ENCODE measurements around the gene SPSB4.

SPSB4 gene

DNA sequence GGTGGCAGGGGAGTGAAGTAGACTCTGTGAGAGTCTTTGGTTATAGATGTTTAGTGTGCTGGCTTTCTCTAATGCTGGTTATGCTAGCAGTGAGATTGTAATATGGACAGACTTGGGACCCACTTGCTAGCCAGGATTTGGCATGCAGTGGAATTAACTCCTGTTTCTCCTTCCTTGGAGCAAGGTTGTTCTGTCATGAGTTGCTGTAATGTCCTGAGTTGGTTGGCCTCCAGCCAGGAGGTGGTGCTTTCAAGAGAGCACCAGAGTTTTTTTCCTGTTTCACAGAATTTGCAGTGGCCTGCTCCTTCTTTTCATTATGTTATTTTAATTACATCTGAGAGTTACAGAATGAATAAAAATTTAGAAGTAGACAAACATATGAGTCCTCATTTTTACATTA lies 92.4 kb downstream of the SPSB4 start:
- Histone ChIP-seq H3K4me1 (ENCODE audit: low read length) (no peaks in the 10 kb centered on the region), H2AFZ (ENCODE audit: low read length) (no peak overlapping the region), H3F3A (ENCODE audit: insufficient read depth, low read length) (no peaks in the 10 kb centered on the region), H3K36me3 (replicated peaks; ENCODE audit: insufficient read depth, low read length) (no peaks in the 10 kb centered on the region), H3K9ac (ENCODE audit: low read length) (no peak overlapping the region), H4K20me1 (ENCODE audit: insufficient read depth, low read length) (no peaks in the 10 kb centered on the region), H3K9me3 (replicated peaks; ENCODE audit: insufficient read depth, low read length) (no peaks in the 10 kb centered on the region), H3K27me3 (replicated peaks; ENCODE audit: insufficient read depth, low read length) (no peaks in the 10 kb centered on the region), H3K4me3 (ENCODE audit: low read length) (no peak overlapping the region), H3K9me2 (replicated peaks; ENCODE audit: insufficient read depth, low read length) (no peaks in the 10 kb centered on the region), H3K4me2 (ENCODE audit: low read depth, low read length) (no peak overlapping the region), H3K79me2 (ENCODE audit: low read length) (no peaks in the 10 kb centered on the region), H3K27ac (ENCODE audit: low read length) (no peak overlapping the region)
- DNase-seq: no peak
- TF ChIP-seq EZH2phosphoT487 (IDR thresholded peaks at IDR 0.05; ENCODE audit: low read length) (no peak), EZH2 (optimal IDR thresholded peaks at IDR 0.05; ENCODE audit: low read depth, low read length) (no peak)
- TF ChIP-seq, protein P1, sequence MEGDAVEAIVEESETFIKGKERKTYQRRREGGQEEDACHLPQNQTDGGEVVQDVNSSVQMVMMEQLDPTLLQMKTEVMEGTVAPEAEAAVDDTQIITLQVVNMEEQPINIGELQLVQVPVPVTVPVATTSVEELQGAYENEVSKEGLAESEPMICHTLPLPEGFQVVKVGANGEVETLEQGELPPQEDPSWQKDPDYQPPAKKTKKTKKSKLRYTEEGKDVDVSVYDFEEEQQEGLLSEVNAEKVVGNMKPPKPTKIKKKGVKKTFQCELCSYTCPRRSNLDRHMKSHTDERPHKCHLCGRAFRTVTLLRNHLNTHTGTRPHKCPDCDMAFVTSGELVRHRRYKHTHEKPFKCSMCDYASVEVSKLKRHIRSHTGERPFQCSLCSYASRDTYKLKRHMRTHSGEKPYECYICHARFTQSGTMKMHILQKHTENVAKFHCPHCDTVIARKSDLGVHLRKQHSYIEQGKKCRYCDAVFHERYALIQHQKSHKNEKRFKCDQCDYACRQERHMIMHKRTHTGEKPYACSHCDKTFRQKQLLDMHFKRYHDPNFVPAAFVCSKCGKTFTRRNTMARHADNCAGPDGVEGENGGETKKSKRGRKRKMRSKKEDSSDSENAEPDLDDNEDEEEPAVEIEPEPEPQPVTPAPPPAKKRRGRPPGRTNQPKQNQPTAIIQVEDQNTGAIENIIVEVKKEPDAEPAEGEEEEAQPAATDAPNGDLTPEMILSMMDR (IDR thresholded peaks at IDR 0.05; ENCODE audit: low read length): no peak

DNA sequence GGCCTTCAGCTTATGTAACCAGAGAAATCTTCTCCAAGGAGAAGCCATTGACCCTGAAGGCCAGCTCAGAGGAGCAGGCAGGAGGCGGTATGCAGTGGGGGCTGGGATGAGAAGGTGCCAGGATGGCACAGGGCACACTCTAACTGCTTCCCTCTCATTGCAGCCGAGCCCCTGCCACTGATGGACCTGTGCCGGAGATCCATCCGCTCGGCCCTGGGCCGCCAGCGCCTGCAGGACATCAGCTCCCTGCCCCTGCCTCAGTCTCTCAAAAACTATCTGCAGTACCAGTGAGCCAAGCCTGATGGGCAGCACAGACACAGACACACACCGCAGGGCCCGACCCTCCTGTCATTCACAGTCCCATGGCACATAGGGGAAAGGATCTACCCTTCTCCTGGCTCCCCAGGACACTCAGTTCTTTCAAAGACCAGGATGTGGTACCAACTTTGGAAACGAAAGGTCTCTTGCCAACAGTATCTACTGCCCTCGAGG lies 95.9 kb downstream of the SPSB4 start:
- H4K20me1 ChIP-seq (ENCODE audit: insufficient read depth, low read length): no peaks in the 10 kb centered on the region
- no peak overlapping the region for H3K9ac ChIP-seq (ENCODE audit: low read length)
- no peaks in the 10 kb centered on the region for H3K36me3 ChIP-seq (replicated peaks; ENCODE audit: insufficient read depth, low read length)
- no peak overlapping the region for H3K4me3 ChIP-seq (ENCODE audit: low read length)
- no peaks in the 10 kb centered on the region for H3K9me3 ChIP-seq (replicated peaks; ENCODE audit: insufficient read depth, low read length)
- no peaks in the 10 kb centered on the region for H3K79me2 ChIP-seq (ENCODE audit: low read length)
- TF ChIP-seq, protein P1 (IDR thresholded peaks at IDR 0.05; ENCODE audit: low read length): no peak
- TF ChIP-seq EZH2 (optimal IDR thresholded peaks at IDR 0.05; ENCODE audit: low read depth, low read length): no peak
- TF ChIP-seq EZH2phosphoT487 (IDR thresholded peaks at IDR 0.05; ENCODE audit: low read length): no peak
- H3K27me3 ChIP-seq (replicated peaks; ENCODE audit: insufficient read depth, low read length): no peaks in the 10 kb centered on the region
- H2AFZ ChIP-seq (ENCODE audit: low read length): no peak overlapping the region
- no peak for DNase-seq
- no peak overlapping the region for H3K27ac ChIP-seq (ENCODE audit: low read length)
- no peaks in the 10 kb centered on the region for H3F3A ChIP-seq (ENCODE audit: insufficient read depth, low read length)
- H3K4me1 ChIP-seq (ENCODE audit: low read length): no peaks in the 10 kb centered on the region
- H3K4me2 ChIP-seq (ENCODE audit: low read depth, low read length): no peak overlapping the region
- H3K9me2 ChIP-seq (replicated peaks; ENCODE audit: insufficient read depth, low read length): no peaks in the 10 kb centered on the region

DNA sequence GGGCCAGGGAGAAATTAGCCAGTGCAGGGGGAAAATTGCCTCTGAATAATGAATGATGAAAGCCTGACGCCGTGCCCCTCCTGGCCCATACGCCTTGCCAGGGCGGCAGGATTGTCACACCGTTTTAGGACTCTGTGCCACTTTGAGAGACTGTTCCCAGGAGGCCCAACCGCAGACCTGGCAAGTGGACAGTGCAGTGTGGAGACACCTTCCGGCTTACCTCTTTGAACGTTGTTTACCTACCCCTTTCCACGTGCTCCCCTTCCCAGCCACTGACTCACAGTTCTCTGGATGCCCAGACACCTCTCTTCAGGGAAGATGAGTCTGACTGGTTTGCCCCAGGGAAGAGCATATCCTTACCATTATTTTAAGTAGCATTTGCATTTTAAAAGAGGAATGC lies 96.5 kb downstream of the SPSB4 start:
- TF ChIP-seq, protein P1 (IDR thresholded peaks at IDR 0.05; ENCODE audit: low read length): no peak
- TF ChIP-seq EZH2 (optimal IDR thresholded peaks at IDR 0.05; ENCODE audit: low read depth, low read length) (no peak), EZH2phosphoT487 (IDR thresholded peaks at IDR 0.05; ENCODE audit: low read length) (no peak)
- Histone ChIP-seq H3K4me3 (ENCODE audit: low read length) (no peak overlapping the region), H3K79me2 (ENCODE audit: low read length) (no peaks in the 10 kb centered on the region), H3K9me2 (replicated peaks; ENCODE audit: insufficient read depth, low read length) (no peaks in the 10 kb centered on the region), H4K20me1 (ENCODE audit: insufficient read depth, low read length) (no peaks in the 10 kb centered on the region), H3K9me3 (replicated peaks; ENCODE audit: insufficient read depth, low read length) (no peaks in the 10 kb centered on the region), H3F3A (ENCODE audit: insufficient read depth, low read length) (no peaks in the 10 kb centered on the region), H3K4me1 (ENCODE audit: low read length) (no peaks in the 10 kb centered on the region), H3K27me3 (replicated peaks; ENCODE audit: insufficient read depth, low read length) (no peaks in the 10 kb centered on the region), H3K27ac (ENCODE audit: low read length) (no peak overlapping the region), H3K4me2 (ENCODE audit: low read depth, low read length) (no peak overlapping the region), H2AFZ (ENCODE audit: low read length) (no peak overlapping the region), H3K36me3 (replicated peaks; ENCODE audit: insufficient read depth, low read length) (no peaks in the 10 kb centered on the region), H3K9ac (ENCODE audit: low read length) (no peak overlapping the region)
- DNase-seq: no peak

Measured in MM.1S (cell line).